Naive B cell (primary cell): ENCODE results near the gene HLCS. TPM values are rescaled to one million over a fixed set of nuclear protein-coding genes. Genes with fewer than 3 reads are reported as not detected.
"Not testable (repeated sequence)": the region's sequence is repeated elsewhere in the genome, so short reads cannot be mapped to it uniquely, and the experiment has no call there.

Experiments
- ATAC-seq, 2 donors: fragments of 150-1000 bp; cut with Tn5 transposase; 2 replicates each; pipeline ENCODE4 v1.10.0; 2021; ENCODE audit warnings: low read depth in 2 of 2, mild to moderate bottlenecking in 2 of 2, moderate library complexity in 2 of 2
- DNase-seq: peaks from one replicate; pipeline ENCODE4 v3.0.0; 2022
- H3K27ac Mint-ChIP-seq, 6 donors: one replicate each; pipeline ENCODE4 v1.8.0; 2020 to 2022; ENCODE audit warnings: mild to moderate bottlenecking in 6 of 6, mixed read lengths in 6 of 6, moderate library complexity in 5 of 6, inconsistent platforms in 2 of 6
- H3K27me3 Mint-ChIP-seq, 3 donors: one replicate each; pipeline ENCODE4 v1.8.0; 2021 to 2022; ENCODE audit warnings: mixed read lengths in 3 of 3, mild to moderate bottlenecking in 1 of 3
- H3K36me3 Mint-ChIP-seq, 2 donors: one replicate each; pipeline ENCODE4 v1.8.0; 2020 to 2022; ENCODE audit warnings: mixed read lengths in 2 of 2, inconsistent platforms in 1 of 2, mild to moderate bottlenecking in 1 of 2
- H3K4me1 Mint-ChIP-seq, 3 donors: one replicate each; pipeline ENCODE4 v1.8.0; 2020 to 2022; ENCODE audit warnings: mixed read lengths in 3 of 3, inconsistent platforms in 1 of 3, mild to moderate bottlenecking in 1 of 3, moderate library complexity in 1 of 3
- H3K4me3 Mint-ChIP-seq, 8 donors: one replicate each; pipeline ENCODE4 v1.8.0; 2020 to 2022; ENCODE audit warnings: mild to moderate bottlenecking in 8 of 8, mixed read lengths in 8 of 8, moderate library complexity in 8 of 8, inconsistent platforms in 2 of 8
- H3K9me3 Mint-ChIP-seq, 7 donors: one replicate each; pipeline ENCODE4 v1.8.0; 2020 to 2022; ENCODE audit warnings: mixed read lengths in 7 of 7, mild to moderate bottlenecking in 5 of 7, inconsistent platforms in 2 of 7, moderate library complexity in 1 of 7
- polyA plus RNA-seq, 6 donors: library from polyadenylated mRNA; unstranded; fragments of 300-500 nt; fragmentation: Illumina TruSeq; gene quantifications; one replicate each; pipeline ENCODE4 v1.2.3, GENCODE V29; 2021; ENCODE audit warnings: low read depth in 6 of 6

HLCS gene
- polyA plus RNA-seq, 6 donors from 2014 or later: 5.5 to 8.4 (median 7.3) TPM

DNA sequence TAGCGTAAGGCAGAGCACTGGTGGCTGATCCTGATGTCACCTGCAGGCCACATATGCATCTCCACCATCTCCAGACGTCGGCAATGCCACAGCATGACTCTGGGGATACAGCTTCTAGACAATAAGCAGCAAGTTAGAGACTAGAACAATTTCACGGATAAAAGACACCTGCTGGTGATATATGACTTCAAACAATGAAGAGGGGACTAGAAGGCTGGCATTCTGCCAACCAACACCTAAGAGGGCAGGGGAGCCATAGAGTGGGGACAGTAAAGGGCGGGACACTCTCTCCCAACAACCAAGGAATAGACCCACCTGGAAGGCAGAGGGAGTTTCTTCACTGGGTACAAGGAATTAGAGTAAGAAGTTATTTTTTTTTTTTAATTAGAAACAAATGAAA lies 140.8 kb downstream of the HLCS start:
- DNase-seq (no peak), ATAC-seq (no peak)
- peaks cover 12 to 19% of the 10 kb centered on the region in 2 donors for H3K36me3 Mint-ChIP-seq
- H3K4me1 Mint-ChIP-seq: no peaks in the 10 kb centered on the region
- no peaks in the 10 kb centered on the region for H3K27me3 Mint-ChIP-seq
- H3K27ac Mint-ChIP-seq: peak overlapping the region in 2 of 6 donors; percentile 22 to 48
- H3K9me3 Mint-ChIP-seq: no peaks in the 10 kb centered on the region
- H3K4me3 Mint-ChIP-seq: no peak overlapping the region

DNA sequence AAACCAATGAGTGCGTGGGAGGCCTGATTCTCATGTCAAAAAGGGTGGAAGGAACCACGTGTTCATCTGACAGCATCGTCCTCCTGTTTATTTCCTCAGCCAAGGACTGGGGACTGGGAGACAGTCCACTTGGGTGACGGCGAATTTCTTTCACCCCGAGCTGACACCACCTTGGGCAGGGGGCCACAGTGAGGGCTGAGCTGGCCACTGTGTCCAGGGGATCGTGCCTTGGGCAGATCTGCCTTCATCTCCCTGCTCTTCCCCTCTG lies 145.5 kb downstream of the HLCS start:
- Mint-ChIP-seq H3K9me3 (no peaks in the 10 kb centered on the region), H3K36me3 (peaks cover 12 to 19% of the 10 kb centered on the region in 2 donors), H3K27me3 (no peaks in the 10 kb centered on the region), H3K4me1 (no peaks in the 10 kb centered on the region), H3K4me3 (no peak overlapping the region), H3K27ac (no peak overlapping the region)
- ATAC-seq (no peak), DNase-seq (no peak)

DNA sequence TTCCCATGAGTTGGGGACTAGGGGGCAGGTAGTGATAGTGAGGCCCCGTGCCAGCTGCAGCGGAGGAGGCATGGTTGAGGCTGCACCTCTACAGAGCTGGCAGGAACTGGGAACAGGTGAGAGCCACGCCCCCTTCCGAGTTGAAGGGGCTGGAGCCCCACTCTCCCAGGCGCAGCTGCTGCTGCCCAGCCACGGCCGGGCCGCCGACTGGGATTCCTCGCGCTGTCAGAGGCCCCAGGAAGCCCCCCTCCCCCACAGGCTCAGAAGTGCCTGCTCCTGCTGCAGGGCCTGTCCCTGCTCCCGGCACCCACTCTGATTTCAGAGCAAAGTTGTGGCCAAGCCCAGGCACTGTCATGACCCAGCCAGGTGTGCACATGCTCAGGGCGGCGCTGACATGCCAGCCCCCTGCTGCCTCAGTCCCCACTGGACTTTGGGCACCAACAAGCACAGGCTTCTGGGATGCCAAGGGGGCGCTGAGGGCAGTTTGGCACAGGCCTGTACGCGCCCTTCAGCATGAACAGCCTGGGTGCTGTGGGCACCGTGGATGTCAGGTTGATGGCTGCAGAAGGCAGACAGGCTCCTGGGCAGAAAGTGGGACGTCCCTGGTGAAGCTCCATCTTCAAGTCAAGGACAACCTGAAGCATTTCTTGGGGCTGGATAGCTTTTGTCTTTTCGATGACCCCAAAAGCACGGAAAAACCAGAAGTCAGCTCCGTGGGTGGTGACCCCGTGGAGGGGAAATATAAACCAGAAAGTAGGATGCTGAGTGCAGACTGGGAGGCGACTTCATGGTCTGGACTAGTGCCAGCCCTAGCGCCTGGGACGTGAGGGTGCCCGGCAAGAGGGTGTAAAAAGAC lies 146.1 kb downstream of the HLCS start:
- DNase-seq (no peak), ATAC-seq (no peak)
- H3K4me1 Mint-ChIP-seq: no peaks in the 10 kb centered on the region
- no peaks in the 10 kb centered on the region for H3K9me3 Mint-ChIP-seq
- no peaks in the 10 kb centered on the region for H3K27me3 Mint-ChIP-seq
- H3K4me3 Mint-ChIP-seq: no peak overlapping the region
- H3K36me3 Mint-ChIP-seq: peaks cover 12 to 14% of the 10 kb centered on the region in 2 donors
- no peak overlapping the region for H3K27ac Mint-ChIP-seq

DNA sequence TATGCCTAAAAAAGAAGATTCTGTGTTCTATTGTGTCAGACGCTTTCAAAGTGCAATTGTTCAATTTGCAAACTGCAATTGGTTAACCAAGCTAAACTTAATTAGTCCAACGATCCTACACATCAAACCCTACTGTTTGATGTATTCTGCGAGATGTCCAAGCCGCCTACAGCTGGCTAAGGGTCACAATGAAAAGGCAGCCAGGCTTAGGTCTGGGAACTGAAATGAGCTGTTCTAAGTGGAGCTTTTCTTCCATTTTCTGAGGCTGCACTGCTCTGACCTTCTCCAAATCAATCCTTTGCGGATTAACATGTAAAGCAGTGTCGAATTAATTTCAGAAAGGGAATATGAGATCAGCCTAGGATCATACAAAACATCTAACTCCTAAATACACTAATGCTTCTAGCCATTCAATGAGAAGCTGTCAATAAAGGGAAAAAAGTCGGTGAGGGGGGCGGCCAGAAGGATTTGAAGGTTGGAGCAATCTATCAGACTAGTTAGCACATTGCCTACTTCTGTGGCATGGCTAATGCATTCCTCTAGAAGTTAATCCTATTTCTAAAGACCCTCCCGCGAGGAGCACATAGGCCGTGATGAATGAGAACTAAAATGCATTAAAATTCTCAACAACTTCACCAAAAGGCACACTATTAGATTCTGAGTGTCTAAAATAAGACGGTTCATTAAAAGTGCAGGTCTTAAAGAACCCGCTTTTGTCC lies 148.6 kb downstream of the HLCS start:
- no peaks in the 10 kb centered on the region for H3K27me3 Mint-ChIP-seq
- H3K36me3 Mint-ChIP-seq: no peaks in the 10 kb centered on the region
- H3K27ac Mint-ChIP-seq: no peak overlapping the region
- no peaks in the 10 kb centered on the region for H3K4me1 Mint-ChIP-seq
- DNase-seq: no peak
- H3K9me3 Mint-ChIP-seq: no peaks in the 10 kb centered on the region
- no peak overlapping the region for H3K4me3 Mint-ChIP-seq
- no peak for ATAC-seq

DNA sequence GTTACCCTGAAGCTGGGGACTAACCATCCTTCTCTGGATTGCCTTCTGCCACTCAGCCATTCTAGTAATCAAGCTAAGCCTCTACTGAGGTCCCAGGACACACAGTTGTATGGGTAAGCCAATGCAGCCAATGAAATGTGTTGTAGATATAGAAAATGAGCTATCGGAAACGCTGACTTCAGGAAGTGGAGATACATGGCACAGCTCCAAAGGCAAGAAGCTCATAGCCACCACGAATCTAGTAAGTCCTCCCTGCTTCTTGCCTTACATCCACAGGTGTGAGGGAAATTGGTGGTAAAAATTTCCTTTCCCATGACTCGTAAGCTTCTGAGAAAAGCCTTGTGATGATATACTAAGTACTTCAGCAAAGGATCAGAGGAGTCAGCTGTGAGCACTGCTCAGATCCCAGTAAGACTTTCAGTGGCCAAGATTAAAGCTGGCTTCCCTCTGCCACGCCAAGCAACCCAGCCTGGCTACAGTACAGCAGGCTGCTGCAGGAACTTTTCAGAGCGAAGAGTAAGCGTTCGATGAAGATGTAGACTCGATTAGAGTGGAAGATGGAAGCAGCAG lies 149.8 kb downstream of the HLCS start:
- ATAC-seq: no peak
- Mint-ChIP-seq H3K4me3 (no peak overlapping the region), H3K4me1 (no peaks in the 10 kb centered on the region), H3K9me3 (no peaks in the 10 kb centered on the region), H3K36me3 (no peaks in the 10 kb centered on the region), H3K27me3 (no peaks in the 10 kb centered on the region), H3K27ac (no peak overlapping the region)
- no peak for DNase-seq

DNA sequence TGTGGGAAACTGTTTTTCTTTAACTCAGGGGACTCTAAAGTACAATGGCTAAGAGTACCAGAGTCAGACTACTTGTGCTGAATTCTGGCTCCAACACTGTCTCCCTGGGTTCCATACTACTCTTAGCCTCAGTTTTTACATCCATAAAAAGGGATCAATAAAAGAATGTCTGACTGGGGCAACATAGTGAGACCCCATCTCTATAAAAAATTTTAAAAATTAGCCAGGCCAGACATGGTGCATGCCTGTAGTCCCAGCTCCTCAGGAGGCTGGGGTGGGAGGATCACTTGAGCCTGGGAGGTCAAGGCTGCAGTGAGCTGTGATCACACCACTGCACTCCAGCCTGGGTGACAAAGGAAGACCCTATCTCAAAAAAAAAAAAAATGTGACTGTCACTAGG lies 150.4 kb downstream of the HLCS start:
- not testable (repeated sequence) for DNase-seq, H3K4me3 Mint-ChIP-seq, H3K27me3 Mint-ChIP-seq, H3K4me1 Mint-ChIP-seq, H3K36me3 Mint-ChIP-seq, H3K9me3 Mint-ChIP-seq, ATAC-seq
- peak overlapping the region in 1 of 6 donors; percentile 32 for H3K27ac Mint-ChIP-seq

DNA sequence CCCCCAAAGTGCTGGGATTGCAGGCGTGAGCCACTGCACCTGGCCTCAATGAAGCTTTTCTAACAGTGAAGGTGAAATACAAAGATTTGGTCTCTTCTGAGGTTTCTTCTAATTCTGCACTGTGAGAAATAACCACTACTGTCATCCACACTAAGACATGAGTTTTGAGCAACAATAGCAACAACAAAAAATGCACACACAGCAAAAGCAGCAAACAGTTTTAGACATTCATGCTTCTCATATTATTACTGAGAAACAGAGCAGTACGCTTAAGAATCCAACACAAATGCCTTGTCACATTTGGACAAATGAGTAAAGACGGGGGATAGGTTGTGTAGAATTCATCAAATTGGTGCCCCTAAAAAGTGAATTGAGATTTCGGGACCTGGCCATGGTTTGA lies 151.2 kb downstream of the HLCS start:
- Mint-ChIP-seq H3K36me3 (no peaks in the 10 kb centered on the region), H3K9me3 (no peaks in the 10 kb centered on the region), H3K27ac (no peak overlapping the region), H3K4me1 (no peaks in the 10 kb centered on the region), H3K27me3 (no peaks in the 10 kb centered on the region), H3K4me3 (no peak overlapping the region)
- ATAC-seq (no peak), DNase-seq (no peak)

DNA sequence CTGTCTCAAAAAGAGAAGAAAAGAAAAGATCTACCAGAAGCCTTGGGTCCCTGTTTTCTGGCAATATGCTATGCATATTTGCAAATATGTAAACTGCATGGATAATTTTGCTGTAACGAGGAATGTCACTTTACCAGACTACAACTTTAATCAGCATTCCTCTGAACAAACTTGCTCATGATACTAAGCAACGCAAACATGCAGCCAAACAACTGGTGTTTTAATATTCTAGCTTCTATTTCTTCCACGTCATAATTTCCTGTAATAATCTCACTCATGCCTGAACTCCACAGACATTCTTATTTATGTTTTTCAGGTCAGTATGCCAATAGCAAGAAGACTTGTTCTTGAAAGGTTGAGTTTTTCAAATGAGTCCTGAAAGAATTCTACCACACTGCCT lies 153.4 kb downstream of the HLCS start:
- no peak overlapping the region for H3K27ac Mint-ChIP-seq
- H3K36me3 Mint-ChIP-seq: no peaks in the 10 kb centered on the region
- no peaks in the 10 kb centered on the region for H3K9me3 Mint-ChIP-seq
- no peaks in the 10 kb centered on the region for H3K4me1 Mint-ChIP-seq
- DNase-seq (no peak), ATAC-seq (no peak)
- no peaks in the 10 kb centered on the region for H3K27me3 Mint-ChIP-seq
- H3K4me3 Mint-ChIP-seq: no peak overlapping the region

DNA sequence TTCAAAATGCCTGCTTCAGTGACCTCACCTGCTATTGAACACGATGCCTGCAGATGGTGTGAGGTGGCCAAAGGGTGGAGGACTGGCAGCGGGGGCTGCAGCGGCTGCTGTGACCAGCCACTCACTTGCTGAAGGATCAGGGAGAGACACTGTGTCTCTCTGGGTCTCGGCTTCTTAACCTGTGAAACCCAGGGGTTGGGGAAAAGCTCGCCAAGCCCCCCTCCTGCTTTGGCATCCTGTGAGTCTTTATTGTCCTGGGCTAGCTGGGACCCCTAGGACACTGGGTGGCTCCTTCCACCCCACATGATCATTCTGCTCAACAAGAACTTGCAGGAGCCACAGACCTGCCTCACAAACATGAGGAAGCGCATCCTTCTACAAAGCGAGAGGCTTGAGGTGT lies 154.7 kb downstream of the HLCS start:
- Mint-ChIP-seq H3K4me3 (no peak overlapping the region), H3K27me3 (no peaks in the 10 kb centered on the region), H3K27ac (no peak overlapping the region), H3K36me3 (no peaks in the 10 kb centered on the region), H3K9me3 (no peaks in the 10 kb centered on the region), H3K4me1 (no peaks in the 10 kb centered on the region)
- DNase-seq (no peak), ATAC-seq (no peak)

DNA sequence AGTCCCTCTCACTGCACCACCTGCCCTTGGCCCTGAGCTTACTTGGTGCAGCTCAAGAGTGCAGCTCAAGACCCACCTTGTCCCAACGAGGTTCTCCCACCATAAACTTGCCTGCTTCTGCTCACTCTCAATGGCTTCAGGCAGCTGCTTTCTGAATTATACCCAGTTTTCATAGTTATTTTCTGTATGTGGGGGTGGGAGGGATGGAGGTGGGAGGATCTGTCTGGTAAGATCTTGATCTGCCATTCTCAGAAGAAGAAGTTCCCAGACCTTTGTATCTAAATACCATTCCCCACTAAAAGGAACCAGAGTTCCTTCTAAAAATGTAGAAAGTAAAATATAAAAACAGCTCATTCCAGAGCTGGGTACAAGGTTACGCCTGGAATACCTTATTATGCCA lies 156.0 kb downstream of the HLCS start:
- Mint-ChIP-seq H3K9me3 (no peaks in the 10 kb centered on the region), H3K36me3 (no peaks in the 10 kb centered on the region), H3K27me3 (no peaks in the 10 kb centered on the region), H3K27ac (no peak overlapping the region), H3K4me1 (no peaks in the 10 kb centered on the region), H3K4me3 (no peak overlapping the region)
- no peak for DNase-seq
- no peak for ATAC-seq

DNA sequence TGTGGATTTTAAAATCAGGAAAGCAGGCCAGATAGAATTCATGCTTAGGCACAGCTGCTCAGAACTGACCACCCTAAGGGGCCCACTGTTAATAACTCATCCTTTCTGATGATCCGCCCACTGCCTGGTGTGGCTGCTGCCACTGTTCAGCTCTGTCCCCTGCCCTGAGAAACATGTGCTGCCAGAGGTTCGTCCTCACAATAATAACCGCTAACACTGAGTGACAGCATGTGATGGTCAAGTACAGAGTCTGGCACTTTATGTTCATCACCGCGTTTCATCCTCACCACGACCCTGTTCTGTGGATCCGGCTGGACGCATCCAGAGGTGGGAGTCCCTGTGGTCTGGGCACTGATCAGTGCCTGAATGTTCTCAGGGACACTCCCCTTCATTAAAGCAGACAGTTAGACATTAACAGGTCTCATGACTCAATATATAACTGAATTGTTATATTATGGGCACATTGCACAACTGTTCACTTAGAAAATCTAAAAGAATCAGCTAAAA lies 159.0 kb downstream of the HLCS start:
- Mint-ChIP-seq H3K27me3 (no peaks in the 10 kb centered on the region), H3K9me3 (no peaks in the 10 kb centered on the region), H3K36me3 (peaks cover 0 to 10% of the 10 kb centered on the region in 2 donors), H3K27ac (peak overlapping the region in 1 of 6 donors; percentile 40), H3K4me3 (no peak overlapping the region), H3K4me1 (no peaks in the 10 kb centered on the region)
- DNase-seq: no peak
- no peak for ATAC-seq

DNA sequence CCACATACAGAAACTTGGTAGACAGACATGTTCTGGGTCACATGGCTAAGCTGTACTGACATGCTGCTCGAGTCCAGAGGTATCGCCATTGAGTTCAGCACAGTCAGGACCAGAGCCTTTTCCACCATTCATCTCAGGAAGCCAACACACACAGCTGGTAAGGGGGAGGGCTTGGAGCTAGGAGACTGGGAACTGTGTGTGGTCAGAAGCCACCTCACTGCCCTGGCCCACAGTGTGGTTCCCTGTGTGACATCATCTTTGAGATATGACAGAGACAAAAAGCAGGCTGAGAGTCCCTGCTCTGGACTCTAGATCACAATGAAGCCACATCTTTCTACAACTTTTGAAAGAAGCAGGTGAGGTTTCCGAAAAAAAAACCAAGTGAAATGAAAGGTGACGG lies 160.4 kb downstream of the HLCS start:
- H3K9me3 Mint-ChIP-seq: peaks cover 0 to 2% (median 0%) of the 10 kb centered on the region in 7 donors
- no peak for ATAC-seq
- no peak overlapping the region for H3K27ac Mint-ChIP-seq
- no peak overlapping the region for H3K4me3 Mint-ChIP-seq
- no peaks in the 10 kb centered on the region for H3K4me1 Mint-ChIP-seq
- DNase-seq: no peak
- peaks cover 0 to 10% of the 10 kb centered on the region in 2 donors for H3K36me3 Mint-ChIP-seq
- H3K27me3 Mint-ChIP-seq: no peaks in the 10 kb centered on the region

DNA sequence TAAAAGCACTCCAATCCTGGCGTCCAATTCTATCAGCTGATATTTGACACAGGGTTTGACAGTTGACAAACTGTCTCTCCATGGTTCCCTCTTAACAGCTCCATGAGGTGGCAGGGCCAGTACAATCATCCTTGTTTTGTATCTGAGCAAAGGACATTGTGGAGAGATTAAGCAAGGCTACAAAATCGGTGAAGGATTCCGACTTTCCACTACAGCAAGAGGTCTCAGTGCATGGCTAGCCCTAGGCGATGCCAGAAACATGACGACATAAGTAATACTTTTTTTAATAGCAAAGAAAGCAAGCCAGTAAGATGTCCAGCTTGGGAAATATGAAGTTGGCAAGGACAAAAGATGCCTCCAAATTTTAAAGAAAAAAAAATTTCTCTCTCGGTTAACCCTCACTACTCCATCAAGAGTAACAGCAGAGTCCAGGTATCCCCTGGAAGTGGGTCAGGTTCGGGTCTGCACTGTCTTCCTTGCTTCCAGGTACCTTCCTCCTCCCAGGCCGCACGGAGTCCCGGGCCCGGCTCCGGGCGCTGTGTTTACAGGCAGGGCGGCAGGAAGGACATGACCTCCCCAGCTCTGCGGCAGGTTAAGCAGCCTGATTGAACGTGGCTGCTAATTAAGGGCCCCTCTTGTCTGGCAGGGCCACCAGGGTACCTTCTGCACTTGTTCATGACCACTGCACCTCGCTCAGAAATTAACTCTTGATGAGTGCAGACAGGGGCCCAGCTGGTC lies 161.4 kb downstream of the HLCS start:
- Mint-ChIP-seq H3K36me3 (peaks cover 0 to 12% of the 10 kb centered on the region in 2 donors), H3K27ac (no peak overlapping the region), H3K4me1 (no peaks in the 10 kb centered on the region)

More for the DNA sequence above, 161.4 kb downstream of the HLCS start:
- Mint-ChIP-seq H3K9me3 (peaks cover 0 to 6% (median 2%) of the 10 kb centered on the region in 7 donors), H3K27me3 (no peaks in the 10 kb centered on the region), H3K4me3 (no peak overlapping the region)
- no peak for DNase-seq
- ATAC-seq: no peak
